WI38 (cell line): ENCODE results near the gene RBL2.

Source experiments
- H3K4me3 ChIP-seq: 2 replicates; pipeline ENCODE4 v1.5.1; 2011; ENCODE audit warnings: low read depth, mild to moderate bottlenecking, control low read depth, low read length
- CTCF ChIP-seq: IDR thresholded peaks from 2 replicates; pipeline ENCODE4 v1.5.1; 2012; ENCODE audit warnings: low read depth, mild to moderate bottlenecking, control low read depth, low read length

Gene RBL2

GRCh38 chr16:53498984-53499383 is 64.7 kb downstream of the RBL2 start:
- TF ChIP-seq CTCF, result no peak
- H3K4me3 ChIP-seq, result no peak overlapping the region

- TF ChIP-seq CTCF, result no peak
- peak overlapping the region; percentile 79; the same call in 1 of the 2 replicates for H3K4me3 ChIP-seq
Measured at GRCh38 chr16:53501216-53501859, 67.1 kb downstream of the RBL2 start.

GRCh38 chr16:53502331-53503269 is 68.3 kb downstream of the RBL2 start, which contains the start of gene AKTIP:
Gene AKTIP, minus strand, starts transcription at chr16:53503209. Its CDS starts 2,950 bp downstream, at chr16:53500259.
- TF ChIP-seq CTCF, result no peak

GRCh38 chr16:53503270-53503923 is 69.1 kb downstream of the RBL2 start:
- no peak for TF ChIP-seq CTCF

More at GRCh38 chr16:53502331-53503269, 68.3 kb downstream of the RBL2 start, which contains the start of gene AKTIP:
- peak within 1 kb of the TSS; percentile 79 for H3K4me3 ChIP-seq

GRCh38 chr16:53503991-53504663 is 69.9 kb downstream of the RBL2 start:
- no peak for TF ChIP-seq CTCF

More at GRCh38 chr16:53503270-53503923, 69.1 kb downstream of the RBL2 start:
- H3K4me3 ChIP-seq, result peak overlapping the region; percentile 79

GRCh38 chr16:53504665-53505064 is 70.4 kb downstream of the RBL2 start:
- no peak overlapping the region for H3K4me3 ChIP-seq
- no peak for TF ChIP-seq CTCF

More at GRCh38 chr16:53503991-53504663, 69.9 kb downstream of the RBL2 start:
- H3K4me3 ChIP-seq, result peak overlapping the region; percentile 27; the same call in 1 of the 2 replicates
